GM12873 (cell line): ENCODE data around the gene XCL1.

Experiments used
- CTCF ChIP-seq: IDR thresholded peaks from 2 replicates; pipeline ENCODE4 v1.5.1; 2012; ENCODE audit warnings: low read depth, mild to moderate bottlenecking, moderate library complexity, low read length, control low read depth; ENCODE audit not compliant: insufficient read depth; ENCODE audit errors: missing control alignments

XCL1 gene

GRCh38 chr1:168623003-168623828 is 46.8 kb downstream of the XCL1 start:
- no peak for TF ChIP-seq CTCF

- TF ChIP-seq CTCF: no peak
These were observed 47.4 kb downstream of the XCL1 start for GRCh38 chr1:168623831-168624230.

GRCh38 chr1:168626326-168626725 is 49.9 kb downstream of the XCL1 start:
- no peak for TF ChIP-seq CTCF

- TF ChIP-seq CTCF: no peak
These were observed 51.0 kb downstream of the XCL1 start for GRCh38 chr1:168627370-168627769.

GRCh38 chr1:168628807-168629206 is 52.4 kb downstream of the XCL1 start:
- TF ChIP-seq CTCF: no peak

GRCh38 chr1:168629466-168629865 is 53.1 kb downstream of the XCL1 start:
- TF ChIP-seq CTCF: no peak
